Measurements from ENCODE around the gene TMOD3.

- no peak for TF ChIP-seq GATA2 (IDR thresholded peaks at IDR 0.05; ENCODE audit: low read depth, low read length)
- no peak for TF ChIP-seq GATA3 (IDR thresholded peaks at IDR 0.05; ENCODE audit: low read depth, low read length)
These were observed 83.1 kb downstream of the TMOD3 start for GRCh38 chr15:51912528-51912927.

Measured in SH-SY5Y (cell line).